Mesendoderm (in vitro differentiated cells): ENCODE results near the gene MPPED1.

ENCODE experiments used
- DNase-seq: peaks from one replicate; pipeline ENCODE4 v3.0.0; 2013
- H2AK5ac ChIP-seq: 2 replicates; pipeline ENCODE4 v1.6.1; 2013; ENCODE audit warnings: low read length, inconsistent platforms
- H2BK120ac ChIP-seq: 2 replicates; pipeline ENCODE4 v1.6.1; 2013; ENCODE audit warnings: low read depth, mild to moderate bottlenecking, low read length, moderate library complexity, mixed read lengths
- H2BK15ac ChIP-seq: replicated peaks from 2 replicates; pipeline ENCODE4 v1.6.1; 2013; ENCODE audit warnings: low read depth, mild to moderate bottlenecking, moderate library complexity
- H2BK5ac ChIP-seq: 2 replicates; pipeline ENCODE4 v1.6.1; 2013; ENCODE audit warnings: low read length, inconsistent platforms
- H3K18ac ChIP-seq: 2 replicates; pipeline ENCODE4 v1.6.1; 2013; ENCODE audit warnings: mild to moderate bottlenecking, low read length, mixed read lengths
- H3K23ac ChIP-seq: one replicate; pipeline ENCODE4 v1.6.1; 2013; ENCODE audit warnings: low read length
- H3K27ac ChIP-seq: 2 replicates; pipeline ENCODE4 v1.5.1; 2013; ENCODE audit warnings: low read depth, mild to moderate bottlenecking, inconsistent platforms, low read length, moderate library complexity
- H3K27me3 ChIP-seq: 2 replicates; pipeline ENCODE4 v1.6.1; 2013; ENCODE audit warnings: low read length, control low read depth, mild to moderate bottlenecking, inconsistent platforms; ENCODE audit not compliant: insufficient read depth, poor library complexity
- H3K36me3 ChIP-seq: 2 replicates; pipeline ENCODE4 v1.6.1; 2013; ENCODE audit warnings: low read length, inconsistent platforms; ENCODE audit not compliant: control insufficient read depth, insufficient read depth
- H3K4ac ChIP-seq: one replicate; pipeline ENCODE4 v1.6.1; 2013; ENCODE audit warnings: low read depth, mild to moderate bottlenecking, low read length, moderate library complexity
- H3K4me1 ChIP-seq: 2 replicates; pipeline ENCODE4 v1.6.1; 2013; ENCODE audit warnings: low read depth, low read length, inconsistent platforms; ENCODE audit not compliant: control insufficient read depth
- H3K4me2 ChIP-seq: 2 replicates; pipeline ENCODE4 v1.6.1; 2013; ENCODE audit warnings: low read length
- H3K4me3 ChIP-seq: 2 replicates; pipeline ENCODE4 v1.5.1; 2013; ENCODE audit warnings: mild to moderate bottlenecking, low read length
- H3K56ac ChIP-seq: one replicate; pipeline ENCODE4 v1.6.1; 2013; ENCODE audit warnings: low read length
- H3K79me1 ChIP-seq: 2 replicates; pipeline ENCODE4 v1.6.1; 2013; ENCODE audit warnings: low read length, inconsistent platforms
- H3K79me2 ChIP-seq: 2 replicates; pipeline ENCODE4 v1.6.1; 2013; ENCODE audit warnings: mild to moderate bottlenecking, low read length; ENCODE audit not compliant: control insufficient read depth, insufficient read depth
- H3K9ac ChIP-seq: 2 replicates; pipeline ENCODE4 v1.6.1; 2013; ENCODE audit warnings: low read length, inconsistent platforms
- H4K5ac ChIP-seq: one replicate; pipeline ENCODE4 v1.6.1; 2013; ENCODE audit warnings: low read length
- H4K8ac ChIP-seq: one replicate; pipeline ENCODE4 v1.6.1; 2013; ENCODE audit warnings: low read depth, mild to moderate bottlenecking, control low read depth, low read length, moderate library complexity
- WGBS: extraction: QIAGEN DNeasy Blood & Tissue Kit; methylation state at CpG from one replicate; pipeline ENCODE4 v1.1.7; 2013; ENCODE audit warnings: low lambda C conversion rate, missing lambda C conversion rate; ENCODE audit not compliant: insufficient coverage; ENCODE audit errors: extremely low coverage; 5-methylcytosine and 5-hydroxymethylcytosine counted together

Gene MPPED1

GRCh38 chr22:43471606-43472135 is 59.9 kb downstream of the MPPED1 start:
- Histone ChIP-seq H3K4me3 (no peak overlapping the region), H4K8ac (no peak overlapping the region), H3K4ac (no peak overlapping the region), H3K27ac (no peak overlapping the region), H3K27me3 (no peaks in the 10 kb centered on the region), H3K79me2 (no peaks in the 10 kb centered on the region), H3K56ac (no peak overlapping the region), H3K36me3 (no peaks in the 10 kb centered on the region), H3K9ac (no peak overlapping the region), H2BK5ac (no peak overlapping the region), H4K5ac (no peak overlapping the region), H2BK15ac (no peak overlapping the region), H2AK5ac (no peak overlapping the region), H2BK120ac (no peak overlapping the region), H3K4me2 (no peak overlapping the region), H3K4me1 (no peaks in the 10 kb centered on the region), H3K79me1 (no peaks in the 10 kb centered on the region), H3K23ac (no peak overlapping the region), H3K18ac (no peak overlapping the region)
- DNase-seq, result no peak
- no CpG with 5 or more reads among the region's 11 CpGs for WGBS

DNA sequence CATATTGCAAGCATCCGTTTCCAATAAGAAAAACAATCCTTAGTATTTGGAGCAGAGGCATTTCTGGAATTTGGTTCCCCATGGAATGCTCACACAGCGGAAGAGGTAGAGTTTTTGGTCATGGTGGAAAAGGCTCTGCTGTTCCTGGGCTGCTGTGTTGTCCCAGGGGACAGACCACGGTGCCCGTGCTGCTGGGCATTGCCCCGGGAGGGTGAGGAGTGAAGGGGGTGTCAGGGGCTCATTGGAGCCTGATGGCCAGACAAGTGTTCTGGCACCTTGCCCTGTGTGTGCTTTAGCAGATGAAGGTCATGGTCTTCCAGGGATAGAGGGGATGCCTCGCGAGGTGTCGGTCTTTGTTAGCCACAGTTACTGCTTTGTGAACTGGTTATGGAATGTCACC is 61.2 kb downstream of the MPPED1 start:
- H2BK5ac ChIP-seq, result no peak overlapping the region
- no peaks in the 10 kb centered on the region for H3K27me3 ChIP-seq
- no CpG with 5 or more reads among the region's 8 CpGs for WGBS
- no peaks in the 10 kb centered on the region for H3K36me3 ChIP-seq
- H3K18ac ChIP-seq, result no peak overlapping the region
- H3K79me2 ChIP-seq, result no peaks in the 10 kb centered on the region
- no peak overlapping the region for H2BK120ac ChIP-seq
- no peak overlapping the region for H3K9ac ChIP-seq
- H3K4ac ChIP-seq, result no peak overlapping the region
- H3K79me1 ChIP-seq, result no peaks in the 10 kb centered on the region
- H3K4me1 ChIP-seq, result no peaks in the 10 kb centered on the region
- H4K8ac ChIP-seq, result no peak overlapping the region
- H4K5ac ChIP-seq, result no peak overlapping the region
- H3K4me3 ChIP-seq, result no peak overlapping the region
- no peak overlapping the region for H3K56ac ChIP-seq
- no peak for DNase-seq
- H2BK15ac ChIP-seq, result no peak overlapping the region
- no peak overlapping the region for H3K23ac ChIP-seq
- H3K27ac ChIP-seq, result no peak overlapping the region
- no peak overlapping the region for H2AK5ac ChIP-seq
- H3K4me2 ChIP-seq, result no peak overlapping the region

- H3K56ac ChIP-seq, result no peak overlapping the region
- H3K27ac ChIP-seq, result no peak overlapping the region
- no CpG with 5 or more reads among the region's 9 CpGs for WGBS
- no peak overlapping the region for H2BK15ac ChIP-seq
- no peak overlapping the region for H2BK5ac ChIP-seq
- no peak overlapping the region for H3K4me2 ChIP-seq
- no peak overlapping the region for H3K18ac ChIP-seq
- DNase-seq, result no peak
- H2BK120ac ChIP-seq, result no peak overlapping the region
- no peaks in the 10 kb centered on the region for H3K27me3 ChIP-seq
- no peak overlapping the region for H4K5ac ChIP-seq
- H3K36me3 ChIP-seq, result no peaks in the 10 kb centered on the region
- no peaks in the 10 kb centered on the region for H3K4me1 ChIP-seq
- no peak overlapping the region for H4K8ac ChIP-seq
- H3K79me1 ChIP-seq, result no peaks in the 10 kb centered on the region
- H2AK5ac ChIP-seq, result no peak overlapping the region
- no peak overlapping the region for H3K9ac ChIP-seq
- no peaks in the 10 kb centered on the region for H3K79me2 ChIP-seq
- no peak overlapping the region for H3K23ac ChIP-seq
- H3K4me3 ChIP-seq, result no peak overlapping the region
- H3K4ac ChIP-seq, result no peak overlapping the region
These were observed 61.6 kb downstream of the MPPED1 start for GRCh38 chr22:43473441-43473840.

GRCh38 chr22:43474161-43475101 is 62.6 kb downstream of the MPPED1 start:
- Histone ChIP-seq H3K18ac (no peak overlapping the region), H3K27ac (no peak overlapping the region), H3K4me3 (no peak overlapping the region), H3K4ac (no peak overlapping the region), H3K4me1 (no peaks in the 10 kb centered on the region), H2AK5ac (no peak overlapping the region), H2BK5ac (no peak overlapping the region), H3K9ac (no peak overlapping the region), H3K79me1 (no peaks in the 10 kb centered on the region), H2BK15ac (no peak overlapping the region), H2BK120ac (no peak overlapping the region), H3K79me2 (no peaks in the 10 kb centered on the region), H3K36me3 (no peaks in the 10 kb centered on the region), H3K56ac (no peak overlapping the region), H4K8ac (no peak overlapping the region), H3K4me2 (no peak overlapping the region), H3K23ac (no peak overlapping the region), H4K5ac (no peak overlapping the region), H3K27me3 (no peaks in the 10 kb centered on the region)
- WGBS, result no CpG with 5 or more reads among the region's 28 CpGs
- DNase-seq, result no peak

DNA sequence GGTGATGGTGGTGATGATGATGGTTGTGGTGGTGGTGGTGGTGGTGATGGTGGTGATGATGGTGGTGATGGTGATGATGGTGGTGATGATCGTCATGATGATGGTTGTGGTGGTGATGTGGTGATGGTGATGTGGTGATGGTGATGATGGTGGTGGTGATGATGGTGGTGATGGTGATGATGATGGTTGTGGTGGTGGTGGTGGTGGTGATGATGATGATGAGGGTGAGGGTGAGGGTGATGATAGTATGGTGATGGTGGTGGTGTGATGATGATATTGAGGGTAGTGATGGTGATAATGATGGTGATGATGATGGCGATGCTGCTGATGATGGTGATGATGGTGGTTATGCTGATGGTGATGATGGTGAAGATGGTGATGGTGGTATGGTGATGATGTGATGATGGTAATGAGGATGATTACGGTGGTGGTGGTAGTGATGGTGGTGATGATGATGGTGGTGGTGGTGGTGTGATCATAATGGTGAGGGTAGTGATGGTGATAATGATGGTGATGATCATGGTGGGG is 63.8 kb downstream of the MPPED1 start:
- Histone ChIP-seq H3K27me3 (no peaks in the 10 kb centered on the region), H3K79me1 (no peaks in the 10 kb centered on the region), H3K4me1 (no peaks in the 10 kb centered on the region), H3K18ac (no peak overlapping the region), H3K4me2 (no peak overlapping the region), H4K5ac (no peak overlapping the region), H3K36me3 (no peaks in the 10 kb centered on the region), H3K56ac (no peak overlapping the region), H2BK15ac (no peak overlapping the region), H3K79me2 (no peaks in the 10 kb centered on the region), H2AK5ac (no peak overlapping the region), H3K4me3 (no peak overlapping the region), H3K23ac (no peak overlapping the region), H2BK5ac (no peak overlapping the region), H3K9ac (no peak overlapping the region), H3K4ac (no peak overlapping the region), H4K8ac (no peak overlapping the region), H3K27ac (no peak overlapping the region), H2BK120ac (no peak overlapping the region)
- DNase-seq, result no peak
- WGBS, result 100% methylated on average over 1 of the region's 3 CpGs
